GM10266 (cell line): ENCODE results near the gene ZNFX1.

Experiments used
- DNase-seq: peaks from one replicate; pipeline ENCODE4 v3.0.0; 2012; ENCODE audit errors: extremely low spot score
- CTCF ChIP-seq: IDR thresholded peaks from 2 replicates; pipeline ENCODE4 v1.5.1; 2012; ENCODE audit warnings: mild to moderate bottlenecking, low read depth; ENCODE audit not compliant: control insufficient read depth, insufficient read depth; ENCODE audit errors: missing control alignments

ZNFX1 gene

GRCh38 chr20:49285813-49286494 is 8.1 kb upstream of the ZNFX1 start:
- no peak for DNase-seq
- no peak for TF ChIP-seq CTCF

GRCh38 chr20:49285233-49285668 is 7.4 kb upstream of the ZNFX1 start:
- DNase-seq = no peak
- TF ChIP-seq CTCF = no peak

GRCh38 chr20:49284818-49285217 is 7.0 kb upstream of the ZNFX1 start:
- no peak for DNase-seq
- no peak for TF ChIP-seq CTCF

- TF ChIP-seq CTCF = no peak
- DNase-seq = no peak
These were observed 6.1 kb upstream of the ZNFX1 start for GRCh38 chr20:49283703-49284625.

- TF ChIP-seq CTCF = no peak
- no peak for DNase-seq
These were observed 5.4 kb upstream of the ZNFX1 start for GRCh38 chr20:49283176-49283702.

- no peak for DNase-seq
- no peak for TF ChIP-seq CTCF
These were observed 4.8 kb upstream of the ZNFX1 start for GRCh38 chr20:49282584-49283171.
